HG02623 (cell line): ENCODE results near the gene HOXD4.
A peak's percentile ranks its signal among the peaks of the same experiment; 100 is the strongest.

ENCODE experiments used
- ATAC-seq: cut with Tn5 transposase; IDR thresholded peaks from one replicate; pipeline ENCODE4 v1.9.1; 2021; ENCODE audit warnings: moderate library complexity; ENCODE audit not compliant: unreplicated experiment

The HOXD4 gene

DNA sequence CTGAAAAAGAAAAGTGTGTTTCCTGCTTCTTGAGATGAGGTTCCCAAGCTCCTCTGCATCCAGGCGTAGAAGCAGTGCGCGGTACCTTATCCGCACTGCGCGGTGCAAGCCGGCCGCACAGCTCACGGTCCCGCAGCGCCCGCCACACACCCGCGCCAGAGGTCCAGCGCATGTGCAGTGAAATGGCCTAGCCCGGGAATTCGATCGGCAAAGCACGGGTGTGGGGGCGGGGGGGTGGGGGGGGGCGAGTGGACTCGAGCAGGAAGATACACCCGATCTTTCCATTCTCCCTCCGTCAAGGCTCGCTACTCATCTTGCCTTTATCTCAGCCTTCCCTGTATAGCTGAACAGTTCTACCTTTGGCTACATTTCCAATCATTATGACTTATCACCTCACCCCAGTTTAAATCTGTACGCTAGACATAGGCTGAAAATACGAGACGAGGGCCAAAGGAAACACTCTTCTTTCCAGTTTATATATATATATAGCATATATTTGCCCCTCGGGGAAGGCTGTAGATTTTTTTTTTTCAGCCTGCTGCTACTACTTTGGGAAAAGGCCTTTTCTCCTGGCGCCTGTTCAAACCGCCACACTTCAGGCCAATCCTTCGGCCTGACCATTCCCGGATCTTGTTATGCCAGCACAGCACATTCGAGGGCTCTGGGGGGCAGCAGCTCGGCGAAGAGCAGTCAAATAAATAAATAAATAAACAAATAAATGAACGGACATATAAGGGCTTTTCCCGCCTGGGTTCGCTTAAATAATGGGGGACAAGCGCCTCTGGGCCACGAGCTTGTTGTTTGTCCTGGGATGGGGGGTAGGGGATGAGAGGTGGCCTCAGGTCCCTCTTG, 11.5 kb upstream of the HOXD4 start:
- no peak for ATAC-seq

DNA sequence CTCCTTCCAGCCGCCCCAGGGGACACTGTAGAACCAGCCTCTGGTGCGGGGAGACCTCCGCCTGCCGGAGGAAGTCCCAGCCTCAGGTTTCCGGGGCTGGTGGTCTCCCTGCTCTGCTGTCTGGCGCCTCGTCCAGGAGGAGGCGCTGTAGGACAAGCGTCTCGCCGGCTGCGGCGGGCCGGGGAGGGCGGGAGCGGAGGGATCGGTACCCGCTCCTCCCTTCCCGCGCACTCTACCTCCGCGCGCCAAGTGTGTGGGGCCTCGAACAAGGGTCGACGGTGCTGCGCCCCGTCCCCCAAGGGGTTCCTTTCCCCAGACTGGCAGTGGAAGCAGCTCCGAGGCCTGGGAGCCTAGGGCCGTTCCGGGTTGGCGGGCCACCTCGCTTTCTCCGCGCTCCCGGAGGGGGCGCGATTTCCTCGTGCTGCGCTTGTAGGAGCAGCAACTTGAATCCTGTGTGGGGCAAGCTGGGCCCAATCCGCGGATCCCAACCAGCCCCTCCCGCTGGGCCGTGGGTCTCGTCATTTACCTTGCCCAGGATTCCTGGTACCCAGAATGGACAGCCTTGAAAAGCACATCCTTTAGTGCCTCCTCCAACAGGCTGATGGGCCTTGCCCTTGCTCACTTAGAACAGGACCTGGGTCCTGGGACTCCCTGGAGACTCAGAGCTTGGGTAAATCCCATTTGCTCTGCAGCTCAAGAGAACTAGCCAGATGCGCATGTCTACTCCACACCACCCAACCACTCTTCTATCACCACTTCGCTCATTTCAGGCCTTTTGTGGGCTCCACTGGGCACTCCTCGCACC, 10.6 kb upstream of the HOXD4 start:
- peak; percentile 82 for ATAC-seq

DNA sequence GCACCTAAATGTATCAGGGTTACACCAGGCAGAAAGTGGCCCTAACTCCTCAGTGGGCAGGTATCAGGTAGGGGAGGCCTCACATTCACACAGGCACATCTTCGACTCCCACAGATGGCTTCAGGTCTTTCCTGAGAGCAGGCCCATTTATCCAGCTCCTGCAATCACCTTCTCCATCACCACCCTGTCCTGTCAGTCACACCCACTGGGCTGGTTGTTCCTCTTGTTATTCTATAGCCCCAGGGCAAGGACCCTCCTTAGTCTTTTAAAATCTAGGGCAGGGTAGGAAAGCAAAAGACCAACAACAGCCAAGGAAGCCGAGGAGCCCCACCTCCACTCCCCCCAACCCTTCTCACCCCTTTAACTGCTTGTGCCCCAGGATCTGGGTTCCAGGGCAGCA, 9.1 kb upstream of the HOXD4 start:
- no peak for ATAC-seq

GRCh38 chr2:176145085-176145969, 6.0 kb upstream of the HOXD4 start:
- ATAC-seq = no peak

- ATAC-seq = no peak
Observed at GRCh38 chr2:176146101-176146500, 5.2 kb upstream of the HOXD4 start.

DNA sequence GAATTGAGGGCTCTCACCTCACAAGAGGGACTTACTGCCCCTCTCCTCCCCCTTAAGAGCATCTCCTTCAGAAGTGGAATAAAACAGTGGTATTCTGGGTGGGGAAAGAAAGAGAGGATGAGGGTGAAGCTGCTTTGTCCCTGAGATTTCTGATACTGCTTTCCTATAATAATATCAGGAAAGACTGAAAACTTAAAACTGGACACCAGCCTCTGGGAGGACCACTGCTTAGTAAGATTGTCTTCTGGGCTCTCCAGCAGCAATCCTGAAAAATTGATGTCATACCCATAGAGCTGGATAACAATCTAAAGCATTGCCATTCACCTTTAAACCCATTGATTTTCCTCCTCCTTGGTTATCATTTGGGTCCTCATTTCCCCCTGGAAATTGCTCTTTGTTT, 4.7 kb upstream of the HOXD4 start:
- no peak for ATAC-seq

- ATAC-seq = no peak
Observed at GRCh38 chr2:176147210-176147799, 4.0 kb upstream of the HOXD4 start.

DNA sequence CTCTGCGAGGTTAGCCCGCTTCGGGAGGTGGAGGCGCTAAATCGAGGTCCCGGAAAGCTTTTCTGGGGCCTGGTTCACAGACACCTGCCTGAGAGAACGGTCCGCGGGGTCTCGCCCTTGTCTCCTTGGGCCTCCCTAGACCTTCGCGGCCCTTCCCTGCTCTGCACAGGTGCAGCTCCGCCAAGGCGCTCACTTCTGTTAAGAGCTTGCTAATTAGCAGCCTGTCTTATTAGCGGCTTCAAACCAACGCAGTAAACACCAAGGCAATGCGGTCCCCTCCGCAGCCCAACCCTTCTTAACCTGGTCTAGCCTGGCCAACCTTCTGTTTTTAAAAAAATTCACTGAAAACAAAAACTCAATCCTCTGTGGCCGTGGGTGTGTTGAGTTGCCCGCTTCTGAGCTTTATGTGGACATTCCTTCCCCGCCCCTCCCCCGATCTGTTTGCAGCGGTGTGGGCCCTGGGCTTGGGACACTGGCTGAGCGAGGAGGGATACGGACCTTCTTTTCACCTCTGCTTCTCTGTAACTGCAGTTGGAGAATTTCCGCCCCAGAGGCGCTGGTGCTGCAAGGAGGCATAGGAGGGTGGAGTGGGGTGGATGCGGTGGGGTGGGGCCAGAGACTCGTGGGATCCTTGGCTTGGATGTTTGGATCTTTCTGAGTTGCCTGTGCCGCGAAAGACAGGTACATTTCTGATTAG, 3.4 kb upstream of the HOXD4 start:
- ATAC-seq = no peak

- no peak for ATAC-seq
Observed at GRCh38 chr2:176148751-176149421, 2.5 kb upstream of the HOXD4 start.

GRCh38 chr2:176149481-176149938, 1.8 kb upstream of the HOXD4 start:
- no peak for ATAC-seq

DNA sequence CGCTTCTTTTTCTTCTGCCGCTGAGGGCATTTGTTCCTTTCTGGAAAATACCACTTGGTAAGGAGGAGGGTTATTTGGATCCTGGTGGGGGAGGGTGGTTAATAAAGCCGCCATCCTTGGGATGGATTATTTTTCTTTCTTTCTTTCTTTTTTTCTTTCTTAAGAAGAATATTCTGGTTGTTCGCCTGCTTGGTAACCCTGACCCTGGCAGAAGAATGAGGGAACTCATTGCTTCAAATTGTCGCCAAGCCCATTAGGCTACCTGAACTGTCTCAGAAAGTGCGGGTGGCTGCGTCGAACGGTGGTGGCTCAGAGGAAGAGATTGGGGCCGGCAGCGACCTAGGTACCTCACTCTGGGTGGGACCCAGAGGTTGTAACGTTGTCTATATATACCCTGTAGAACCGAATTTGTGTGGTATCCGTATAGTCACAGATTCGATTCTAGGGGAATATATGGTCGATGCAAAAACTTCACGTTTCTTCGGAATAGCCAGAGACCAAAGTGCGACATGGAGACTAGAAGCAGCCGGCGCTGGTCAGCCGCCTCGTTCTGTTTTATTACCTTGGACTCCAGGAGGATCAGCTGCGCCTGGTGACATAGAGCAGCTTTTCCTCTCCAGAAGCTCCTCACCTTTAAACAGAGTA, 1.3 kb upstream of the HOXD4 start:
- no peak for ATAC-seq

DNA sequence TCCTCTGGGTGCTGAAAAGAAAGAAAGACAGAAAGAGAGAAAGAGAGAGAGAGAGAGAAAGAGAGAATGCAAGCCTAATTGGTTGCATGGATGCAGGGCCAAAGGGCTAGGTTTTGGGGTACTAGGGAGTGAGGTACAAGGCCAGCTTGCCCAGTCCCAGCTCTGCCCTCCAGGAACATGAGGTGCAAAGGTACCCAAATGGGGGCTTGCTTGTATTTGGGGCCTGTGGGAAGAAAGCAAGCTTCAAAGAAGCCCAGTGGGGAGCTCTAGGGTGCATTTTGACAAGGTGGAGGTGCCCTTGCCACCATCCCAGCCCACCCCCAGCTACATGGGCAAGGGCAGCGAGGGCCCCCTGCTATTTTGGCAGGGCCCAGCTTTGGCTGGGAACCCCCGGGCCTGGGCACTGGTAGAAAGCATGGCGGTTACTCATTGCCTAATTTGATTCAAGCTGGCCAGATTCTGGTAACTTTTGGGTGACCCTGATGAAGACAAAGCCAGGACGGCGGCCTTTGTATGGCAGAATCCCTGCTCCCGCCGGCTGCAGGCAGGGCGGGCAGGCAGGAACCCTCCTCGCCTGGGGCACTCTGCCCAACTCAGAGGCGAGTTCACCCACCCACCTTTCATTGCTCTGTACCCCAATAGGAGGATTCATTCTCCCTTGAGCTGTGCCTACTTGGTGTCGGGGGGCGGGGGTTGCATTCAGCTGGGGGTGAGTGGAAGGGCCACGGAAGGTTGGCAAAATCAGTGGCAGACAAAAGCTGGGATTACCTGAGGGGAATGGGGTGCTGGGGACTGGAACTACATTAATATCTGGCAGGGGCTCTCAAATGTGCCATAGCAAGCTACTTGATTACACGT, 537 bp upstream of the HOXD4 start:
- no peak for ATAC-seq

GRCh38 chr2:176152350-176153181, 1.2 kb downstream of the HOXD4 start:
- ATAC-seq = no peak

GRCh38 chr2:176154576-176155252, 3.4 kb downstream of the HOXD4 start:
- ATAC-seq = no peak

- ATAC-seq = no peak
Observed at GRCh38 chr2:176155356-176156044, 4.2 kb downstream of the HOXD4 start.

- no peak for ATAC-seq
Observed at GRCh38 chr2:176156301-176156806, 5.0 kb downstream of the HOXD4 start.
